HG02759 (cell line): Measurements from ENCODE around the gene ORM2.
"Not testable (repeated sequence)": the region's sequence is repeated elsewhere in the genome, so short reads cannot be mapped to it uniquely, and the experiment has no call there.

Experiments
- ATAC-seq: cut with Tn5 transposase; IDR thresholded peaks from one replicate; pipeline ENCODE4 v1.9.1; 2021; ENCODE audit warnings: mild to moderate bottlenecking, moderate library complexity; ENCODE audit not compliant: unreplicated experiment

The ORM2 gene

GRCh38 chr9:114329625-114330022 is at the start of gene ORM2:
Gene ORM2 (plus strand): TSS chr9:114329869. CDS start chr9:114329905, 36 bp downstream.
- not testable (repeated sequence) for ATAC-seq

- ATAC-seq, result no peak
Observed at GRCh38 chr9:114280636-114281472, 48.8 kb upstream of the ORM2 start.

- ATAC-seq, result no peak
Observed at GRCh38 chr9:114281473-114282103, 48.1 kb upstream of the ORM2 start.

- ATAC-seq, result no peak
Observed at GRCh38 chr9:114282104-114282485, 47.6 kb upstream of the ORM2 start.

- no peak for ATAC-seq
Observed at GRCh38 chr9:114282507-114282906, 47.2 kb upstream of the ORM2 start.

- ATAC-seq, result no peak
Observed at GRCh38 chr9:114282926-114283325, 46.7 kb upstream of the ORM2 start.

GRCh38 chr9:114283551-114284111 is 46.0 kb upstream of the ORM2 start:
- ATAC-seq, result no peak

- ATAC-seq, result no peak
Observed at GRCh38 chr9:114284316-114285060, 45.2 kb upstream of the ORM2 start.

GRCh38 chr9:114285166-114285867 is 44.4 kb upstream of the ORM2 start:
- ATAC-seq, result no peak

- ATAC-seq, result no peak
Observed at GRCh38 chr9:114286146-114286679, 43.5 kb upstream of the ORM2 start.

GRCh38 chr9:114287001-114287762 is 42.5 kb upstream of the ORM2 start:
- no peak for ATAC-seq

- no peak for ATAC-seq
Observed at GRCh38 chr9:114287763-114288192, 41.9 kb upstream of the ORM2 start.

GRCh38 chr9:114288193-114289091 is 41.2 kb upstream of the ORM2 start:
- ATAC-seq, result no peak

- no peak for ATAC-seq
Observed at GRCh38 chr9:114289106-114289505, 40.6 kb upstream of the ORM2 start.

- no peak for ATAC-seq
Observed at GRCh38 chr9:114289571-114290481, 39.8 kb upstream of the ORM2 start.

GRCh38 chr9:114290561-114290986 is 39.1 kb upstream of the ORM2 start:
- no peak for ATAC-seq

- ATAC-seq, result no peak
Observed at GRCh38 chr9:114291064-114291474, 38.6 kb upstream of the ORM2 start.
